OCI-LY3 (cell line): Measurements from ENCODE around the gene RTN4R.
"Not testable (repeated sequence)": the region's sequence is repeated elsewhere in the genome, so short reads cannot be mapped to it uniquely, and the experiment has no call there.

Experiments used
- H2AFZ ChIP-seq: fragments of 200-600, 300-600 bp; shearing (Covaris generic); 2 replicates; pipeline ENCODE4 v1.6.0; 2014; ENCODE audit warnings: antibody characterized with exemption, low read depth, low read length
- H3K27ac ChIP-seq: fragments of 200-600, 300-600 bp; sonication (generic); 2 replicates; pipeline ENCODE4 v1.5.1; 2014; ENCODE audit warnings: mild to moderate bottlenecking, low read length, moderate library complexity, mixed read lengths
- H3K27me3 ChIP-seq: fragments of 200-600, 300-600 bp; sonication (generic); 2 replicates; pipeline ENCODE4 v1.6.1; 2014; ENCODE audit warnings: low read depth, low read length, mixed read lengths
- H3K36me3 ChIP-seq: fragments of 200-600, 300-600 bp; sonication (generic); replicated peaks from 2 replicates; pipeline ENCODE3; 2014; ENCODE audit warnings: low read depth, low read length, mixed read lengths
- H3K4me1 ChIP-seq: fragments of 300-600, 200-600 bp; sonication (generic); 2 replicates; pipeline ENCODE4 v1.6.1; 2014; ENCODE audit warnings: low read length, mixed read lengths
- H3K4me2 ChIP-seq: fragments of 200-600, 300-600 bp; sonication (generic); 2 replicates; pipeline ENCODE4 v1.6.1; 2014; ENCODE audit warnings: low read length, mixed read lengths
- H3K4me3 ChIP-seq: fragments of 300-600, 200-600 bp; sonication (generic); 2 replicates; pipeline ENCODE4 v1.5.1; 2014; ENCODE audit warnings: antibody characterized with exemption, mild to moderate bottlenecking, low read length, moderate library complexity
- H3K79me2 ChIP-seq: fragments of 300-600, 200-600 bp; shearing (Covaris generic); 2 replicates; pipeline ENCODE4 v1.6.1; 2014; ENCODE audit warnings: mild to moderate bottlenecking, low read length, mixed read lengths
- H3K9ac ChIP-seq: fragments of 300-600, 200-600 bp; shearing (Covaris generic); 2 replicates; pipeline ENCODE4 v1.6.0; 2014; ENCODE audit warnings: mild to moderate bottlenecking, low read length, moderate library complexity
- H3K9me3 ChIP-seq: fragments of 200-600, 300-600 bp; shearing (Covaris generic); 2 replicates; pipeline ENCODE4 v1.6.1; 2014; ENCODE audit warnings: low read length, mixed read lengths; ENCODE audit not compliant: insufficient read depth
- H4K20me1 ChIP-seq: fragments of 200-600, 300-600 bp; sonication (generic); 2 replicates; pipeline ENCODE4 v1.6.1; 2016; ENCODE audit warnings: low read length, mixed read lengths; ENCODE audit not compliant: insufficient read depth
- EZH2phosphoT487 ChIP-seq: fragments of 200-600 bp; shearing (Covaris generic); IDR thresholded peaks from 2 replicates; pipeline ENCODE4 v1.6.1; 2018; ENCODE audit warnings: antibody characterized with exemption, mixed run types, low read depth

Gene RTN4R

DNA sequence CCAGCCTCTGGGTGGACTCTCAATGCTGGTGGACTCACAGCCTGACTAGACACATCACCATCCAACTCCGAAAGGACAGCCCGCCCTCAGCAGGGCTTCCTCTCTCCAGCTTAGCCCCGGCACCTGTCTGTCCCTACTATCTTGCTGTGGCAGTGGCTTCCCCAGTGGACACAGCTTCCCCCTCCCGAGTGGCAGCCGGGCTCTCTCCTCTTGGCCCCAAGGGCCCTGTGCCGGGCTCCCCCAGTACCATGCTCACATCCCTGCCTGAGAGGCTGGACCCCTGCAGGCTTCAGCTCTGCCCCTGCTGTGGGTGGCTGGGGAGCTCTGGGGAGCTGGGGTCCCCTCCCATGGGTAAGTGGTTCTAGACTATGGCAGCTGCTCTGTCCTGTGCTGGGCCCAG lies 42.7 kb upstream of the RTN4R start:
- H3K4me2 ChIP-seq, H3K4me3 ChIP-seq, H3K27ac ChIP-seq, H3K27me3 ChIP-seq, H3K9ac ChIP-seq, H3K79me2 ChIP-seq, H3K9me3 ChIP-seq, H3K36me3 ChIP-seq, H4K20me1 ChIP-seq, H3K4me1 ChIP-seq, H2AFZ ChIP-seq: not testable (repeated sequence)

DNA sequence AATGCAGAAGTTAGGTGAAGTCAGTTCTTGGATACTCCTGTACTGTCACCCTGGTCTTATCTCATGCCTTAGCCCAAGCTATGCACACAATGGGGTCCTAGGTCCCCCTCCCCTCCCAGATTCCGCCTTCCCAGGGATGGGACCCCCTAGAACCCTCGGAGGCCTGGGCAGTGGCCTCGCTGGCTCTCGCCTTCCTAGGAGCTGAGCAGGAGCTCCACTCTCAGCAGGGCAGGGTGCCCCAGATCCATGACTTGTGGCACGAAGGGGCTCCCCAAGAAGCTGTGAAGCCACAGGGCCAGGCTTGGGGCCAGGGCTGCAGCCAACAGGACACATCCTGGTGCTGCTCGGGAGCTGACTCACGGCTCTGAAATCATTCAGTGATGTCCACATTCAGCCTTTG lies 42.1 kb upstream of the RTN4R start:
- H3K9ac ChIP-seq, H3K79me2 ChIP-seq, H3K36me3 ChIP-seq, H4K20me1 ChIP-seq, H2AFZ ChIP-seq, H3K27ac ChIP-seq, H3K9me3 ChIP-seq, H3K4me2 ChIP-seq, H3K27me3 ChIP-seq, H3K4me1 ChIP-seq, H3K4me3 ChIP-seq: not testable (repeated sequence)

DNA sequence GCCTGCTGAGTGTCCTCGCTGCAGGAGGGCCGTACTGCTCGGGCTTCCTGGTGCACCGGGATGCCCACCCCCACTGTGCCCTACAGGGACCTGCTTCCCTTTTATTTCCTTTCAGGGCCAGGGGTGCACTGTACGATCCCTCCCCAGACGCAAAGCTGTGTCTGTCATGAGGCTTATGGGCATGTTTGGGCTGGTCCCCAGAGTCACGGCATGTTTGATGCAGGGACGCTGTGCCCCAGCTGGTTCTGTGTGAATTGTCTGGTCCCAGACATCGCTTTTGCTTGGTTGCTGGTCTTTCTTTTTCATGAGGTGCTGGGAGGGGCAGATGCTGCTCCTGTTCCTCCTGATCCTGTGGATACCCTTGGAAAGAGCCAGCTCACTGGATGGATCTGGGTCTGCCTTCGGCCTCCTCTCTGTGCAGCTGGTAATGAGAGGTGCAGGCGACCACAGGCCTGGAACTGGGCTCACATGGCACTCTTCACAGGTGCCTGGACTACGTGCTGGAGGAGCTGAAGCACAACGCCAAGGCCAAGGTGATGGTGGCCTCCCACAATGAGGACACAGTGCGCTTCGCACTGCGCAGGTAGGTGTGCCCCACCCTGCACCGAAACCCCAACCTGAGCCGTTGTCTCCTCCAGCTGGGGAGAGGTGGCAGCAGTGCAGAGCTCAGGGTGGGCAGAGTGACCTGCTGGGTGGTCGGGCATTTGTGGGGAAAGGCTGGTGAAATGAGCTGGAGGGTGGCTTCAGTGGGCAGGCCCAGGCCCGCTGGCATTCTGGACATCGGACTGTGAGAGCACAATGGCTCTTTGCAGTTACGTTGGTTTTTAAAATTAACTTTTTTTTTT lies 40.9 kb upstream of the RTN4R start:
- not testable (repeated sequence) for H3K27ac ChIP-seq, H4K20me1 ChIP-seq, H3K4me1 ChIP-seq, H3K79me2 ChIP-seq, H3K36me3 ChIP-seq, H3K9me3 ChIP-seq, H3K4me3 ChIP-seq, H3K27me3 ChIP-seq, H3K9ac ChIP-seq, H3K4me2 ChIP-seq, H2AFZ ChIP-seq

DNA sequence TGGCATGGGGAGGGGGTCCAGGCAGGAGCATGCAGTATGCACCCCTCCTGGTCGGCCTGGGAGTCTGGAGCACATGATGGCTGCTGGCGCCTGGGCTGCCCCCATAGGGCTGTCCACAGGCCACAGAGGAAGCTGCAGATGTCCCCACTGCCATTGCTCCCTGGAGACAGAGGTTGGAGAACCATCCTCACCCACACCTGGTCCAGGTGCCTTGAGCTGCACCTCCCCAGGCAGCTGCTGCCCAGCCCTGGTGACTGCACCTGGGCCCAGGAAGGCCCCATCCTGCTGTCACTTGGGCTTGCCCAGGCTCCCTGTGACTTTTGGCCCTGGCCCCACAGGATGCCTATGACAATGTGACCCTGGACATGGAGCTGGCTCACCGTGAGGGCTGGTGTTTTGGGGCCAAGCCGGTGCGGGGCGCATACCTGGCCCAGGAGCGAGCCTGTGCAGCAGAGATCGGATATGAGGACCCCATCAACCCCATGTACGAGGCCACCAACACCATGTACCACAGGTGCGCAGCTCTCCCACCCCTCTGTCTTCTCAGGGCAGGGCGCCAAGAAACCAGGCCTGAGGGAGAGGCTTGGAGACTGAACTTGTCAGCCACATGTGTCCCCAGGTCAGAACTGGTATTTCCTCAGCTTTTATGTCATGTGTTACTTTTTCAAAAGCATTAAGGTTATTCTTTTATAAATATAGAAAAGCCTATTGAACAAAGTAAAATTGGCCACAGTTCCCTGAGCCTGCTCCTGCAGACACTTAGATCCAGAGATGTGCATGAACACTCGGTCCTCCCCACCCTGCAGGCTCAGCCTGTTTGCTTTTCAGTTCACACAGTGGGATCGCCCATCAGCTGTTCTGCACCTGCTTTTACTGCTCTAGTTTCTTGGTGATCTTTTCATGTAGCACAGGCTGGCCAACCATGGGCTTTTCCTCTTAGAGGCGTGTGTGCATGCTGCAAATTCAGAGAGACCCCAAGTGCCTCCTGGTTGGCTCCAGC lies 39.6 kb upstream of the RTN4R start:
- not testable (repeated sequence) for H3K79me2 ChIP-seq, H3K9me3 ChIP-seq, H2AFZ ChIP-seq, H3K27me3 ChIP-seq, H3K9ac ChIP-seq, H3K4me2 ChIP-seq, H3K36me3 ChIP-seq, H3K27ac ChIP-seq, H3K4me1 ChIP-seq, H3K4me3 ChIP-seq, H4K20me1 ChIP-seq

DNA sequence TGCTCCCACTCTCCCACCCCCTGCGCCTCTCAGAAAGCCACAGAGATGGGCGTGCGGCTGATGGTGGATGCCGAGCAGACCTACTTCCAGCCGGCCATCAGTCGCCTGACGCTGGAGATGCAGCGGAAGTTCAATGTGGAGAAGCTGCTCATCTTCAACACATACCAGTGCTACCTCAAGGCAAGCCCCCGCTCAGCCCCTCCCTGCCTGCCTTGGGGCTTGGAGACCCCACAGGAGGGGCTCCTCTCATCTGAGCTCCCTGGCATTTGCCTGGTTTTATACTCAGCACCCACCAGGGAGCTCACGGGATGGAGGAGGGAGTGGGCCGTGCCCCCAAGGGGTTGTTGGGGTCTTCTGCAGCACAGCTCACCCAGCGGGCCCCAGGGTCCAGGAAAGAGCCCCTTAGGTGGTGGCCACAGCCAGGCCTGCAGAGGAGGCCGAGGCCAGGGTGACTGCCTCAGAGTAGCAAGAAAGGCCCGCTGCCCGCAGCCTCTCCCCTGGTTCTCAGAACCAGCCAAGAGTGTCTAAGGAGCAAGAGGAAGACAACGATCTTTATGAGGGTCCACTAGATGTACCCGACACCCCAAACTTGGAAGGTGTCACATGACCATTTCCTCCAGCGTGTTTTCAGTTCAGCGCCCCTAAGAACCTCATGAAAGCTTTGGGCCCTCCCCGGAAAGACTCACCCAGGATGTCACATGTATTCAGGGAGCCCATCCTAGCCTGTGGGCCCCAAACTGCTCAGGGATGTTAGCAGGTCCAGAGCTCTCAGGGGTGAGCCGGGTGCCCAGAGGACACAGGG lies 38.7 kb upstream of the RTN4R start:
- H3K9me3 ChIP-seq, H3K4me3 ChIP-seq, H2AFZ ChIP-seq, H3K4me2 ChIP-seq, H3K27me3 ChIP-seq, H3K79me2 ChIP-seq, H3K4me1 ChIP-seq, H3K9ac ChIP-seq, H3K36me3 ChIP-seq, H3K27ac ChIP-seq, H4K20me1 ChIP-seq: not testable (repeated sequence)

DNA sequence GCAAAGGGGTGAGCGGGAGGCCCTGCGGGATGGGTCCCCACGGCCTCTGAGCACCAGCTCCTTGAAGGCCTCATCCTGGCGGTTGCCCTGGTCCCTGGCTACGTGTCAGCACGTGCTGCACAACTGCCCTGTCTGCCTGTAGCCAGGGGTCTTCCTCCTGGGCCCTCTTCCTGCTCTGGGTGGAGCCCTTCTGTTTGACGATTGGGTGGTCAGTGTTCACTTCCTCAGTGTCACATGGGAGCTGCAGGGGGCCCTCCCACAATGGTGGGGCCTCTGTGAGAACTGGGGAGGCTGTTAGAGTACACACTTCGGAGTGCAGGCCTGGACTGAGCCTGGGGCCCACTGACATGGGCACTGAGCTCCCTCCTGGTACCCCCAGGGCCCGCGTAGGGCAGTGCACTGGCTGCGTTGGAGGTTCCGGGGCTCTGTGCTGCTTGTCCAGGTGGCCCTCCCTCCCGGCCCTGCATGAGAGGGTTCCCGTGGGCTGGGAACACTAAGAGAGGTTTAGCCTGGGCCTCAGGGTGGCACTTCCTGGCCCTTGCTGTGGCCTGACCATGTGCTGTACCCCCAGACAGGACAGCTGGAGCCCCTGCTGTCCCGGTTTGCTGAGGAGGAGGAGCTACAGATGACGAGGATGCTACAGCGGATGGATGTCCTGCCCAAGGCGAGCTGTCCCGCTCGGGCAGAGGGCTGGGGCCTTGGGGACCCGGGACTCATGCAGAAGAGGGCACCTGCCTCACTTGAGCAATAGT lies 38.0 kb upstream of the RTN4R start:
- Histone ChIP-seq H3K27ac (no peak overlapping the region), H3K4me2 (no peak overlapping the region), H3K36me3 (no peaks in the 10 kb centered on the region), H3K9me3 (no peaks in the 10 kb centered on the region), H3K4me1 (no peaks in the 10 kb centered on the region), H4K20me1 (no peaks in the 10 kb centered on the region), H3K27me3 (no peaks in the 10 kb centered on the region), H3K4me3 (no peak overlapping the region), H2AFZ (no peak overlapping the region), H3K9ac (no peak overlapping the region), H3K79me2 (no peaks in the 10 kb centered on the region)
- no peak for TF ChIP-seq EZH2phosphoT487

DNA sequence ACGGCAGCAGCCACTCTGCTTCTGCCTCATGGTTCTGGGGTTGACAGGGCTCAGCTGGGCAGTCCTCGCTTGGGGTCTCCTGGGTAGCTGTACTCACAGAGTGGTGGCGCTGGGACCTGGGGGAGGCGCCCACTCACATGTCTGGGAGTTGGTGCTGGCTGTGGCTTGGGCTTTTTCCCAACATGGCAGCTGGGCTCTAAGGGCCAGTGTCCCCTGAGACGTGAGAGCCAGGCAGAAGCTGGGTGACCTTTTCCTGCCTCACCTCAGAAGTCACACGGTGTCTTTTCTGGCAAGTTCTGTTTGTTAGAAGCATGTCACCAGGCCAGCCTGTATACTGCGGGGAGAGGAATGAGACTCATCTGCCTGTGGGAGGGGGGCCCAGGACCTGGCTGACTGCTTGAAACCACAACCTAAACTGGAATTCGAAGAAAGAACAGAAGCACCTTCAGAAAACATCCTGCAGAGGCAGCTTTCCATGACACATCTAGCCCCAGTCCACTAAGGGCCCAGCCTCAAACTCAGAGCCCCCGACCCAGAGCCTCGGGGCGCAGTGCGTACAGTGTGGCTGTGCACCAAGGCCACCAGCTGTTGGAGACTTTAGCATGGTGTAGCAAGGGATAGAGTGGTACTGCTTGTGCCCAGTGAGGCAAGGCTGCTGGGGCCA lies 37.2 kb upstream of the RTN4R start:
- not testable (repeated sequence) for H3K4me3 ChIP-seq, H4K20me1 ChIP-seq, H2AFZ ChIP-seq, H3K4me2 ChIP-seq, H3K9me3 ChIP-seq, H3K27ac ChIP-seq, H3K36me3 ChIP-seq, H3K27me3 ChIP-seq, H3K9ac ChIP-seq, H3K4me1 ChIP-seq, H3K79me2 ChIP-seq
